ENCODE data around the gene TMEM258.

Gene TMEM258

GRCh38 chr11:61769946-61770683 lies 22.3 kb downstream of the TMEM258 start:
- no peak for TF ChIP-seq ZBTB7A (IDR thresholded peaks at IDR 0.05; ENCODE audit: low read depth)
- TF ChIP-seq MAX (IDR thresholded peaks at IDR 0.05): no peak
- TF ChIP-seq RAD21 (IDR thresholded peaks at IDR 0.05; ENCODE audit: low read depth): no peak
- no peak for TF ChIP-seq EGR1 (IDR thresholded peaks at IDR 0.05)
- TF ChIP-seq FOXM1 (IDR thresholded peaks at IDR 0.05; ENCODE audit: borderline replicate concordance, low read depth): no peak
- TF ChIP-seq TEAD4 (IDR thresholded peaks at IDR 0.05): no peak
- TF ChIP-seq REST (IDR thresholded peaks at IDR 0.05; ENCODE audit: low read depth): no peak
- no peak for TF ChIP-seq CREB1 (IDR thresholded peaks at IDR 0.05; ENCODE audit: low read depth)
- no peak for TF ChIP-seq YY1 (IDR thresholded peaks at IDR 0.05; ENCODE audit: low read depth)
- no peak for TF ChIP-seq TCF12 (IDR thresholded peaks at IDR 0.05; ENCODE audit: low read depth)
- no peak for TF ChIP-seq CEBPB (IDR thresholded peaks at IDR 0.05)
- TF ChIP-seq TAF1 (IDR thresholded peaks at IDR 0.05; ENCODE audit: low read depth): no peak
- TF ChIP-seq NFIC (IDR thresholded peaks at IDR 0.05): no peak
- TF ChIP-seq EP300 (IDR thresholded peaks at IDR 0.05; ENCODE audit: borderline replicate concordance): no peak

- TF ChIP-seq TAF1 (IDR thresholded peaks at IDR 0.05; ENCODE audit: low read depth): no peak
- no peak for TF ChIP-seq MAX (IDR thresholded peaks at IDR 0.05)
- no peak for TF ChIP-seq RAD21 (IDR thresholded peaks at IDR 0.05; ENCODE audit: low read depth)
- no peak for TF ChIP-seq TEAD4 (IDR thresholded peaks at IDR 0.05)
- no peak for TF ChIP-seq NFIC (IDR thresholded peaks at IDR 0.05)
- no peak for TF ChIP-seq ZBTB7A (IDR thresholded peaks at IDR 0.05; ENCODE audit: low read depth)
- TF ChIP-seq REST (IDR thresholded peaks at IDR 0.05; ENCODE audit: low read depth): no peak
Measured at GRCh38 chr11:61769169-61769920, 23.1 kb downstream of the TMEM258 start.

GRCh38 chr11:61768376-61769076 lies 23.9 kb downstream of the TMEM258 start:
- TF ChIP-seq YY1 (IDR thresholded peaks at IDR 0.05; ENCODE audit: low read depth) (no peak), RAD21 (IDR thresholded peaks at IDR 0.05; ENCODE audit: low read depth) (no peak), FOXM1 (IDR thresholded peaks at IDR 0.05; ENCODE audit: borderline replicate concordance, low read depth) (no peak), NFIC (IDR thresholded peaks at IDR 0.05) (no peak), ZBTB7A (IDR thresholded peaks at IDR 0.05; ENCODE audit: low read depth) (no peak), CEBPB (IDR thresholded peaks at IDR 0.05) (no peak), EP300 (IDR thresholded peaks at IDR 0.05; ENCODE audit: borderline replicate concordance) (no peak), MAX (IDR thresholded peaks at IDR 0.05) (no peak), TAF1 (IDR thresholded peaks at IDR 0.05; ENCODE audit: low read depth) (no peak), EGR1 (IDR thresholded peaks at IDR 0.05) (no peak), TEAD4 (IDR thresholded peaks at IDR 0.05) (no peak), USF1 (IDR thresholded peaks at IDR 0.05) (no peak)

GRCh38 chr11:61766353-61766841 lies 26.0 kb downstream of the TMEM258 start:
- TF ChIP-seq NFIC (IDR thresholded peaks at IDR 0.05): no peak
- TF ChIP-seq MAX (IDR thresholded peaks at IDR 0.05): no peak
- TF ChIP-seq EGR1 (IDR thresholded peaks at IDR 0.05): no peak
- TF ChIP-seq TEAD4 (IDR thresholded peaks at IDR 0.05): no peak
- no peak for TF ChIP-seq ZBTB7A (IDR thresholded peaks at IDR 0.05; ENCODE audit: low read depth)
- no peak for TF ChIP-seq EP300 (IDR thresholded peaks at IDR 0.05; ENCODE audit: borderline replicate concordance)
- no peak for TF ChIP-seq CREB1 (IDR thresholded peaks at IDR 0.05; ENCODE audit: low read depth)
- TF ChIP-seq TAF1 (IDR thresholded peaks at IDR 0.05; ENCODE audit: low read depth): no peak
- TF ChIP-seq RAD21 (IDR thresholded peaks at IDR 0.05; ENCODE audit: low read depth): no peak
- TF ChIP-seq YY1 (IDR thresholded peaks at IDR 0.05; ENCODE audit: low read depth): no peak
- TF ChIP-seq USF1 (IDR thresholded peaks at IDR 0.05): no peak
- TF ChIP-seq CEBPB (IDR thresholded peaks at IDR 0.05): no peak
- no peak for TF ChIP-seq TCF12 (IDR thresholded peaks at IDR 0.05; ENCODE audit: low read depth)
- TF ChIP-seq FOXM1 (IDR thresholded peaks at IDR 0.05; ENCODE audit: borderline replicate concordance, low read depth): no peak
- no peak for TF ChIP-seq REST (IDR thresholded peaks at IDR 0.05; ENCODE audit: low read depth)

All from Ishikawa (cell line).